Measurements from ENCODE around the gene VTA1. TPM values are rescaled to one million over a fixed set of nuclear protein-coding genes. Genes with fewer than 3 reads are reported as not detected.

VTA1 gene
- total and polyA plus RNA-seq, 2 of the 4 experiments (the other 2 are of a cell fraction): 60.9 to 120 TPM

- Histone ChIP-seq H2BK5ac (ENCODE audit: low read depth, low read length, poor library complexity, severe bottlenecking) (no peak overlapping the region), H3K56ac (ENCODE audit: extremely low read depth, insufficient read depth, low read length) (no peak overlapping the region), H4K5ac (ENCODE audit: low read depth, low read length) (no peak overlapping the region), H3K23ac (ENCODE audit: low read depth, low read length) (no peak overlapping the region), H2AK5ac (ENCODE audit: low read depth, low read length) (no peak overlapping the region), H3K14ac (replicated peaks; ENCODE audit: low read depth, low read length) (no peak overlapping the region), H2AK9ac (replicated peaks; ENCODE audit: low read depth, low read length, poor library complexity) (no peak overlapping the region), H2BK15ac (ENCODE audit: low read depth, low read length) (no peak overlapping the region), H3K27me3 (ENCODE audit: control insufficient read depth, insufficient read depth, low read length) (no peaks in the 10 kb centered on the region), H3K4me1 (ENCODE audit: control insufficient read depth, insufficient read depth, low read length) (no peaks in the 10 kb centered on the region; the same call in 1 of the 2 replicates), H3K9me3 (ENCODE audit: control insufficient read depth, insufficient read depth, low read length) (no peaks in the 10 kb centered on the region), H3K9me1 (ENCODE audit: insufficient read depth, low read length) (no peaks in the 10 kb centered on the region), H4K20me1 (ENCODE audit: insufficient read depth, low read length) (no peaks in the 10 kb centered on the region), H3K27ac (ENCODE audit: insufficient read depth, low read length) (no peak overlapping the region), H4K8ac (ENCODE audit: low read depth in 2 of 2, low read length in 2 of 2) (no peak overlapping the region), H3K4ac (ENCODE audit: low read depth, low read length) (no peak overlapping the region), H2BK20ac (ENCODE audit: low read depth, low read length) (no peak overlapping the region), H3K4me2 (ENCODE audit: low read depth, low read length) (no peak overlapping the region), H4K91ac (ENCODE audit: insufficient read depth, low read depth, low read length) (no peak overlapping the region), H2AFZ (replicated peaks; ENCODE audit: low read length, poor library complexity) (no peak overlapping the region), H3K18ac (ENCODE audit: low read depth, low read length) (no peak overlapping the region), H3K9ac (ENCODE audit: low read depth, low read length) (no peak overlapping the region), H3K4me3 (ENCODE audit: insufficient read depth, low read depth, low read length) (no peak overlapping the region), H2BK120ac (ENCODE audit: low read depth, low read length) (no peak overlapping the region), H3K36me3 (ENCODE audit: control insufficient read depth, insufficient read depth, low read length) (no peaks in the 10 kb centered on the region), H3K79me1 (ENCODE audit: low read depth in 1 of 2, low read length in 2 of 2) (no peaks in the 10 kb centered on the region)
- TF ChIP-seq, protein P1, sequence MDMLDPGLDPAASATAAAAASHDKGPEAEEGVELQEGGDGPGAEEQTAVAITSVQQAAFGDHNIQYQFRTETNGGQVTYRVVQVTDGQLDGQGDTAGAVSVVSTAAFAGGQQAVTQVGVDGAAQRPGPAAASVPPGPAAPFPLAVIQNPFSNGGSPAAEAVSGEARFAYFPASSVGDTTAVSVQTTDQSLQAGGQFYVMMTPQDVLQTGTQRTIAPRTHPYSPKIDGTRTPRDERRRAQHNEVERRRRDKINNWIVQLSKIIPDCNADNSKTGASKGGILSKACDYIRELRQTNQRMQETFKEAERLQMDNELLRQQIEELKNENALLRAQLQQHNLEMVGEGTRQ (IDR thresholded peaks at IDR 0.05; ENCODE audit: low read depth, low read length): no peak
- no peak for TF ChIP-seq RCOR1 (IDR thresholded peaks at IDR 0.05; ENCODE audit: insufficient replicate concordance, low read length)
- TF ChIP-seq POLR2A (IDR thresholded peaks at IDR 0.05; ENCODE audit: low read depth, low read length): no peak
- no peak for TF ChIP-seq FOS (IDR thresholded peaks at IDR 0.05; ENCODE audit: low read depth, low read length)
- TF ChIP-seq RAD21 (IDR thresholded peaks at IDR 0.05; ENCODE audit: low read length): no peak
- no peak for TF ChIP-seq NFE2L2 (IDR thresholded peaks at IDR 0.05; ENCODE audit: low read depth, low read length)
- no peak for TF ChIP-seq SMC3 (IDR thresholded peaks at IDR 0.05; ENCODE audit: low read depth, low read length)
- no peak for TF ChIP-seq MAZ (IDR thresholded peaks at IDR 0.05; ENCODE audit: borderline replicate concordance, low read depth, low read length)
- TF ChIP-seq MXI1 (IDR thresholded peaks at IDR 0.05; ENCODE audit: borderline replicate concordance, low read depth, low read length): no peak
- TF ChIP-seq MAFK (IDR thresholded peaks at IDR 0.05; ENCODE audit: low read depth, low read length): no peak
- no peak for TF ChIP-seq BHLHE40 (IDR thresholded peaks at IDR 0.05; ENCODE audit: low read depth, low read length)
- TF ChIP-seq, protein P2, sequence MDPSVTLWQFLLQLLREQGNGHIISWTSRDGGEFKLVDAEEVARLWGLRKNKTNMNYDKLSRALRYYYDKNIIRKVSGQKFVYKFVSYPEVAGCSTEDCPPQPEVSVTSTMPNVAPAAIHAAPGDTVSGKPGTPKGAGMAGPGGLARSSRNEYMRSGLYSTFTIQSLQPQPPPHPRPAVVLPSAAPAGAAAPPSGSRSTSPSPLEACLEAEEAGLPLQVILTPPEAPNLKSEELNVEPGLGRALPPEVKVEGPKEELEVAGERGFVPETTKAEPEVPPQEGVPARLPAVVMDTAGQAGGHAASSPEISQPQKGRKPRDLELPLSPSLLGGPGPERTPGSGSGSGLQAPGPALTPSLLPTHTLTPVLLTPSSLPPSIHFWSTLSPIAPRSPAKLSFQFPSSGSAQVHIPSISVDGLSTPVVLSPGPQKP (IDR thresholded peaks at IDR 0.05; ENCODE audit: borderline replicate concordance, low read depth, low read length): no peak
- TF ChIP-seq CHD1 (IDR thresholded peaks at IDR 0.05; ENCODE audit: low read depth, low read length): no peak
- no peak for TF ChIP-seq RFX5 (IDR thresholded peaks at IDR 0.05; ENCODE audit: low read depth, low read length)
- TF ChIP-seq CTCF (conservative IDR thresholded peaks at IDR 0.05; ENCODE audit: low read depth, low read length): no peak
- no peak for TF ChIP-seq CEBPB (IDR thresholded peaks at IDR 0.05; ENCODE audit: low read depth, low read length)
- ATAC-seq (ENCODE audit: low read depth) (no peak), DNase-seq (no peak)
- BruUV-seq (replicated peaks): no TSS peak
- CTCF ChIA-PET: no interaction called here
- POLR2A ChIA-PET (ENCODE audit: unreplicated experiment): no interaction called here
- dilution Hi-C loops (cut with HindIII; ENCODE audit: low sequenced_read_pairs, unreplicated experiment): no loop called here
- WGBS, 2 experiments (ENCODE audit: extremely low coverage in 2 of 2, insufficient read length in 1 of 2): 100% methylated on average over 1 of the region's 6 CpGs; no CpG with 5 or more reads in 1 of the 2 experiments
- intact Hi-C loops (cut with micrococcal nuclease): no loop called here
- in situ Hi-C loops (cut with MboI; ENCODE audit: low sequenced_read_pairs): no loop called here
Observed at GRCh38 chr6:142246960-142247359, 99.9 kb downstream of the VTA1 start.

Data from IMR-90 (cell line).